SW 1271 (cell line): Measurements from ENCODE around the gene WDR70.
A peak's percentile ranks its signal among the peaks of the same experiment; 100 is the strongest.
"Not testable (repeated sequence)": the region's sequence is repeated elsewhere in the genome, so short reads cannot be mapped to it uniquely, and the experiment has no call there.

Experiments
- DNase-seq, 2 experiments: peaks; one replicate each; lab custom pipeline; 2025; lab: John Stamatoyannopoulos, UW

WDR70 gene

GRCh38 chr5:37767961-37768360 lies 388.8 kb downstream of the WDR70 start:
- no peak for DNase-seq

DNA sequence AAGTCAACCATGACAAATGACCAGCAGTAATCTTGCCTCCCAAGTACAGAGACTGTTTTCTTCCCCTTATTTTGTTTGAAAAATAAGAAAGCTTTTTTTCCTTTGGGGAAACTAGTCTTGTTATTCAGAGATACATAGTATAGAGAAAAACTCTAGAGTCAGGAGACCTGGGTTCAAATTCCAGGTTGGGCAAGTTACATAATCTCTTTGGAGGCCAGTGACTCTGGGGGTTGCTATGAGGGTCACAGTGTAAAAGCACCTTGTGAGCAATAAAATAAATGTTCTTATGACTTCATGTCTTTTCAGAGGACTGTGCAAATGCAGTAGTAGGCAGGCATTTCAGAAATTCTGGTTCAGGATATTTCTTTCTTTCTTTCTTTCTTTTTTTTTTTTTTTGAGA lies 389.3 kb downstream of the WDR70 start:
- DNase-seq = no peak

GRCh38 chr5:37769108-37769507 lies 390.0 kb downstream of the WDR70 start:
- DNase-seq = no peak

- no peak for DNase-seq
Measured at GRCh38 chr5:37769840-37770239, 390.7 kb downstream of the WDR70 start.

- DNase-seq = no peak
Measured at GRCh38 chr5:37770786-37771185, 391.7 kb downstream of the WDR70 start.

DNA sequence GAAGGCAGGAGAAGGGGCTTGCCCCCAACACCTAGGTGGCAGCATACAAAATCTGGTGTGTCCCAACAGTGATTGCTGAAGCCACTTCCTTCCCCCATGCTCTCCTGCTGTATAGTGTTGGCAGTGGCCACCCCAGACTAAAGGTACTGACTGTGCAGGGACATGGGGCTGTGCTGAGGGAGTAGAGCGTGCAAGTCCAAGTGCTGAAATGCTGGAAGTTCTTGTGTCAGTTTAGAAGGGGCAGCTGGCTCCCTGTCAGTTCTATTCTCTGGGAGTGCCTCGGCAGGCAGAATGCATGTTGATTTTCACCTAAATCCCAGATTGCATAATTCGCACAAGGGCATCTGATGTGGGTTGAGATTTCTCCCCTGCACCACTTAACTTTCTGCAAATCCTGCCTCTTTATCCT lies 392.1 kb downstream of the WDR70 start:
- DNase-seq = no peak

- peak; percentile 40 to 63 for DNase-seq
Measured at GRCh38 chr5:37771731-37772130, 392.6 kb downstream of the WDR70 start.

GRCh38 chr5:37772255-37772654 lies 393.1 kb downstream of the WDR70 start:
- DNase-seq = no peak

GRCh38 chr5:37773809-37774208 lies 394.7 kb downstream of the WDR70 start:
- no peak for DNase-seq

DNA sequence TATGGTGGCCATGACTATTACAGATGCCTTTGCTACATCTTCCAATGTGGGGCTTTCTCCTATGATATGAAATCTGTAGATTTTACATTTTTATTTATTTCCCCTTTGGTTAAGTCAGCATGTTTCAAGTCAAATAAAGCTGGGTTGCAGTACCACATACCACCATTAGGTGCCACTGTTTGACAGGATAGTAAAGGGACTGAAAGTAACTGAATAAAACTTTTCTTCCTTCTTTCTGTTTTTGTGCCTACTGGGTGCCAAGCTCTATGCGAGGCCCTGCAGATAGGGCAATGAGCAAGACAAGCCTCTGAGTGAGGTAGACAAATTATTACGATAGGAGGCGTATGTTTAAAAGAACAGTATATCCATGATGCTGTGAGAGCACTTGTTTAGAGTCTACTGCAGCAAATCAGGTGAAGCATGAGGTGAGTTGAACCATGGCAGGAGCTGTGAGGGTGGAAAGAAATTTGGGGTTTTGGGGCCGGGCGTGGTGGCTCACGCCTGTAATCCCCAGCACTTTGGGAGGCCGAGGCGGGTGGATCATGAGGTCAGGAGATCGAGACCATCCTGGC lies 395.9 kb downstream of the WDR70 start:
- no peak for DNase-seq

DNA sequence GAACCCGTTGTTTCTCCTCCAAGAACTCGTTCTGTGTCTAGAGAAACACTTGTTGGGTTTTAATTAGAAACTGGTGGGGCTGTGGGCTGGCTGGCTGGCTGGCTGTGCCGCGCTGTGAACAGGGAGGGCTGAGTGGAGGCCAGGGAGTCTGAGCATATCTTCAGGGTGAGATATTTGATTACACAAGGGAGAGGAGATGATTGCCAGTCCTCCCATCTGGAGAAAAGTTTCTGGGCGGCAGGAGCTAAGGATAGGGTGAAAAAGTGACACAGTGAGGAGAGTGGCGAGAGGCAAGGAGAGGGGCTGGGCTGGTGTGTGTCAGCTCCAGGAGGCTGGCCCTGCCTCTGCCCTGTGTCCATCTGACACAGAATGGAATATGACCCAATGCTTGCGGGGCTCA lies 397.7 kb downstream of the WDR70 start:
- no peak for DNase-seq

- DNase-seq = no peak
Measured at GRCh38 chr5:37777432-37778130, 398.5 kb downstream of the WDR70 start.

DNA sequence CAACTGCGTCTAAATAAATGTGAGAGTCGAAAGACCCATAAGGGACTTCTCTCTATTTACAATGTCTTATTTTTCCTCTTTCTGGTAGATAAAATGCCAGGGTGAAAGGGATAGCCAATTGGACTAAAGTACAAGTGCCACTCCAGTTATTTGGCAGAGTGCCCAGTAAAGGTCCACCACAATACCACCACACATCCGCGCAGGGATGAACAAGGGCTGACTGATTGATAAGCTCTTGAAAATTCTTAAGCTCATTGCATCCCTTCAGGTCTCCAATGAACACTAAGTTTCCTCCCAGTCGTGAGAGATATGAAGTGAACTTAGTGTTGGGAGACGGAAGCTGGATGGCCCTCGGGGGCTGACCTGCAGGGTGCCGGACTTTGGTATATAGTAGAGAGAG lies 402.3 kb downstream of the WDR70 start:
- not testable (repeated sequence) for DNase-seq

DNA sequence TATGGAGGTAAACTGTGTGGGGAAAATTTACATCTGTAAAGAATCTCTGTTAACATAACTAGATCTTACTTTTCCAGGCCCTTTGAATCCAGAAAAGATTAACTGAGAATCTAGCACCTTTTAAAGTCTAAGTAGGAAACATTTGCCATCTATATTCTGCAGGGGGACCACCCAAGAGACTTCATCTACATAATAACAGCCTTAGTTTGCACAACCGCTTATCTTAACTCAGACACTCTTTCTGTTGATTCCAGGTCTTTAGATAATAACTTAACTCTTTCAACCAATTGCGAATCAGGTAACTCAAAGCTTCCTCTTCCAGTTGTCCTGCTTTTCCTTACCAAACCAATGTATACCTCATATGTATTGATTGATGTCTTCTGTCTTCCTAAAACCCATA lies 407.3 kb downstream of the WDR70 start:
- no peak for DNase-seq

DNA sequence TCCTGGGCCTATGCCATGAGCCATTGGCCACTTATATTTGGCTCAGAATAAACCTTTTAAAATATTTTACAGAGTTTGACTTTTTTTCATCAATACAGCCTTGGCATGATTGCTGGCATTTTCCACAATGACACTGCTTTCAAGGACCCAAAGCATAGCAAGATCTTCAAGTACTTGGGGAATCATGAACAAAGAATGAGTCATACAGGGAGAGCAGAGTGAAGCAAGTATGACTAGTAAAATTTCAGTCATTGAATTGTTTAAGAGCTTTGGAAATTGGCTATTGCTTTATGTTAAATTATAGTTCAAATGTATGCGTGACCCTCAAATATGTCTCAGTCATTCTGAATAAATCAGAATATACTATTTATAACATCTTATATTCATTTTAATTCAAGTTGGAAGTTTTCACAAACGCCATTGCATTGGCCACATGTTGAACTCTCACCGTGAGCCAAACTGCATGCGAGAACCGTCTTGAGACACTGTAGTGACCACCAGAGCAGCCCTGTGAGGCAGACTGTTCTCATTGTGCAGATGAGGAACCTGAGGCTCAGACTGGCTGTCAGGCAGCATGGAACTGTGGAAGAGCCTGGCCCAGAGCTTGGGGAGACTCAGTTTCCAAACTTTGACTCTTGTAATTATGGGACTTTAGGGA lies 407.9 kb downstream of the WDR70 start:
- DNase-seq = no peak

GRCh38 chr5:37787742-37788141 lies 408.6 kb downstream of the WDR70 start:
- no peak for DNase-seq

GRCh38 chr5:37789991-37790390 lies 410.9 kb downstream of the WDR70 start:
- DNase-seq = no peak

- no peak for DNase-seq
Measured at GRCh38 chr5:37791321-37791720, 412.2 kb downstream of the WDR70 start.

DNA sequence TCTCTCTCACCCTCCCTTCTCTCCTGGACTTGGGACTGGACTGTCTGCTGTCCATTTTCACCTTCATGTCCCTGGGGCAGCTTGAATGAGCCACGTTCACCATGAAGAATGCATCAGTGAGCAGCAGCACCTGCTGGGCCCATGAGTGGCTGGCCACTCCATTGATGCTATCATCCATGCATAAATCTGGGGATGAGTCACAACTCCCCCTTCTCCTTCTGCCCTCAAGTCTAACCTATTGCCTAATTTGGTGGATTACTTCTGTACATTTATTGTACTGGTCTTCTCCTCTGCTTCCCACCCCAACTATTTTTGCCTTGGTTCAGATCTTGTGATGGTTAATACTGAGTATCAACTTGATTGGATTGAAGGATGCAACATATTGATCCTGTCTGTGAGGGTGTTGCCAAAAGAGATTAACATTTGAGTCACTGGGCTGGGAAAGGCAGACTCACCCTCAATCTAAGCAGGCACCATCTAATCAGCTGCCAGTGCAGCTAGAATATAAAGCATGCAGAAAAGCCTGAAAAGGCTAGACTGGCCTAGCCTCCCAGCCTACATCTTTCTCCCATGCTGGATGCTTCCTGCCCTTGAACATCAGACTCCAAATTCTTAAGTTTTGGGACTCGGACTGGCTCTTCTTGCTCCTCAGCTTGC lies 414.0 kb downstream of the WDR70 start:
- DNase-seq = no peak

- not testable (repeated sequence) for DNase-seq
Measured at GRCh38 chr5:37795292-37795691, 416.2 kb downstream of the WDR70 start.

GRCh38 chr5:37796435-37796834 lies 417.3 kb downstream of the WDR70 start:
- not testable (repeated sequence) for DNase-seq

GRCh38 chr5:37799865-37800421 lies 420.8 kb downstream of the WDR70 start:
- DNase-seq = no peak

- no peak for DNase-seq
Measured at GRCh38 chr5:37801521-37801920, 422.4 kb downstream of the WDR70 start.
